Upper lobe of left lung (tissue), 6 donors: ENCODE data around the gene SYTL2. TPM values are rescaled to one million over a fixed set of nuclear protein-coding genes. Genes with fewer than 3 reads are reported as not detected.

Experiments used
- ATAC-seq, 2 donors: fragments of 200-7000 bp; cut with Tn5 transposase; one replicate each; pipeline ENCODE4 v1.9.1; 2022; ENCODE audit warnings: mild to moderate bottlenecking in 2 of 2, moderate library complexity in 2 of 2; ENCODE audit not compliant: low FRiP score in 2 of 2
- DNase-seq, 2 donors: peaks; one replicate each; pipeline ENCODE4 v3.0.0-alpha.2; 2019 to 2020
- H3K27ac ChIP-seq, 4 donors: fragments of 200-600 bp; sonication (generic); one replicate each; pipeline ENCODE4 v1.5.1; 2016 to 2019
- H3K27me3 ChIP-seq, 4 donors: fragments of 200-600 bp; sonication (generic); one replicate each; pipeline ENCODE4 v1.5.1; 2017 to 2019
- H3K36me3 ChIP-seq, 4 donors: fragments of 200-600 bp; sonication (generic); one replicate each; pipeline ENCODE4 v1.5.1; 2016 to 2019
- H3K4me1 ChIP-seq, 4 donors: fragments of 200-600 bp; sonication (generic); one replicate each; pipeline ENCODE4 v1.5.1; 2018 to 2019
- H3K4me3 ChIP-seq, 4 donors: fragments of 200-600 bp; sonication (generic); one replicate each; pipeline ENCODE4 v1.5.1; 2017 to 2019; ENCODE audit warnings: mild to moderate bottlenecking in 2 of 4, moderate library complexity in 1 of 4
- H3K9me3 ChIP-seq, 4 donors: fragments of 200-600 bp; sonication (generic); one replicate each; pipeline ENCODE4 v1.5.1; 2018 to 2019
- EP300 ChIP-seq, 4 donors: sonication (generic); formaldehyde crosslinking; IDR thresholded peaks; one replicate each; pipeline ENCODE4 v1.5.1; 2017; ENCODE audit warnings: antibody characterized with exemption in 4 of 4, control low read depth in 2 of 4
- POLR2A ChIP-seq, 4 donors: fragments of 450-650 bp; IDR thresholded peaks; one replicate each; pipeline ENCODE4 v1.5.1; 2016 to 2017; ENCODE audit warnings: antibody characterized with exemption in 4 of 4, mild to moderate bottlenecking in 2 of 4
- POLR2AphosphoS5 ChIP-seq, 2 donors: sonication (generic); formaldehyde crosslinking; IDR thresholded peaks; one replicate each; pipeline ENCODE4 v1.5.1; 2017; ENCODE audit warnings: antibody characterized with exemption in 2 of 2
- WGBS, 2 donors: methylation state at CpG; one replicate each; pipeline ENCODE4 v1.1.5; 2017 to 2018; 5-methylcytosine and 5-hydroxymethylcytosine counted together
- total RNA-seq, 6 donors: library from RNA; depleted of rRNA in 4 of 6; stranded (reverse); fragments of >200 nt in 4 of 6; gene quantifications; one replicate each; pipeline versions ENCODE4 v1.1.0 to v1.2.1, GENCODE V29; 2016 to 2021
- TF ChIP-seq, protein P1 (sequence below), 6 experiments: fragments of 450-650 bp in 4 of 6; fragments of 200-600 bp in 2 of 6; sonication (generic) in 2 of 6; IDR thresholded peaks; one replicate each; pipeline ENCODE4 v1.5.1; 2016 to 2019; ENCODE audit warnings: antibody characterized with exemption in 6 of 6
- donor health status: DM: no; HTN: no; CAD: no; lungs with moderate emphysema.
- donor health status: DM: no; HTN: yes; CAD: no; lungs with severe emphysema.

SYTL2 gene
- total RNA-seq, 6 donors from 2014 or later: 11.9 to 52.7 (median 20.1) TPM

DNA sequence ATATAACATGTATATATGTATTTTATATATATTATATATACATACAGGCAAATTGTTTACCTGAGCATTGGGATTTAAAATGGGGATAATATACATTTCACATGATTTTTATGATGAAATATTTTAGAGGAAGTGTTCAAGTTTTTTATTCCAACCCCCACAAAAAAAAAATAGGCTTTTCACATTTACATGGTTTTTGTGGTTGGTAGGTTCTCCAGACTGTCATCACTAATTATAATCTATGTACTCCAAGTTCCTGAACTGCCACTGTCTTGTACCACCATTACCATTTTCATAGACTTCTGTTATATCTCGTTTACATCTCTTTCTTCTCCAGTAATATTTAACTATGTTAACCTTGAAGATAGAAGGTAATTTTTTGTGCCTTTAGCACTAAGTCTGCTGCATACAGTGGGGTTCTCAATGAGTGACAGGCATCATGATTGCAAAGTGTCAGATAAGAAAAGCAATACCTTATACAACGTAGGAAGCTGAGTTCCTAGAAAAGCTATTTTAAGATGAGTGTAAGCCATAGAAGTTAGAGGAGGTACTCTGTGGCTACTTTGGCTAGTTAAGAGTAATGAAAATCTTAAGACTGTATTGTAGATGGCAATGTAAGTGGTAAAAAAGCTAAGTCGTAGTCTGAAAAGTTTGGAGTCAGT, 158.0 kb downstream of the SYTL2 start:
- H3K27me3 ChIP-seq: no peaks in the 10 kb centered on the region
- H3K9me3 ChIP-seq: no peaks in the 10 kb centered on the region
- H3K4me1 ChIP-seq: peaks cover 8 to 16% (median 12%) of the 10 kb centered on the region in 4 donors
- 59 to 63% methylated on average over 3 of the region's 3 CpGs for WGBS, 2 donors
- ATAC-seq: no peak
- H3K27ac ChIP-seq: no peak overlapping the region
- no peak overlapping the region for H3K4me3 ChIP-seq
- DNase-seq: no peak
- TF ChIP-seq, protein P1, sequence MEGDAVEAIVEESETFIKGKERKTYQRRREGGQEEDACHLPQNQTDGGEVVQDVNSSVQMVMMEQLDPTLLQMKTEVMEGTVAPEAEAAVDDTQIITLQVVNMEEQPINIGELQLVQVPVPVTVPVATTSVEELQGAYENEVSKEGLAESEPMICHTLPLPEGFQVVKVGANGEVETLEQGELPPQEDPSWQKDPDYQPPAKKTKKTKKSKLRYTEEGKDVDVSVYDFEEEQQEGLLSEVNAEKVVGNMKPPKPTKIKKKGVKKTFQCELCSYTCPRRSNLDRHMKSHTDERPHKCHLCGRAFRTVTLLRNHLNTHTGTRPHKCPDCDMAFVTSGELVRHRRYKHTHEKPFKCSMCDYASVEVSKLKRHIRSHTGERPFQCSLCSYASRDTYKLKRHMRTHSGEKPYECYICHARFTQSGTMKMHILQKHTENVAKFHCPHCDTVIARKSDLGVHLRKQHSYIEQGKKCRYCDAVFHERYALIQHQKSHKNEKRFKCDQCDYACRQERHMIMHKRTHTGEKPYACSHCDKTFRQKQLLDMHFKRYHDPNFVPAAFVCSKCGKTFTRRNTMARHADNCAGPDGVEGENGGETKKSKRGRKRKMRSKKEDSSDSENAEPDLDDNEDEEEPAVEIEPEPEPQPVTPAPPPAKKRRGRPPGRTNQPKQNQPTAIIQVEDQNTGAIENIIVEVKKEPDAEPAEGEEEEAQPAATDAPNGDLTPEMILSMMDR (IDR thresholded peaks at IDR 0.05): no peak
- TF ChIP-seq POLR2A (IDR thresholded peaks at IDR 0.05): no peak
- no peak for TF ChIP-seq POLR2AphosphoS5 (IDR thresholded peaks at IDR 0.05)
- TF ChIP-seq EP300 (IDR thresholded peaks at IDR 0.05): no peak
- H3K36me3 ChIP-seq: peaks cover 0 to 44% (median 6%) of the 10 kb centered on the region in 4 donors

DNA sequence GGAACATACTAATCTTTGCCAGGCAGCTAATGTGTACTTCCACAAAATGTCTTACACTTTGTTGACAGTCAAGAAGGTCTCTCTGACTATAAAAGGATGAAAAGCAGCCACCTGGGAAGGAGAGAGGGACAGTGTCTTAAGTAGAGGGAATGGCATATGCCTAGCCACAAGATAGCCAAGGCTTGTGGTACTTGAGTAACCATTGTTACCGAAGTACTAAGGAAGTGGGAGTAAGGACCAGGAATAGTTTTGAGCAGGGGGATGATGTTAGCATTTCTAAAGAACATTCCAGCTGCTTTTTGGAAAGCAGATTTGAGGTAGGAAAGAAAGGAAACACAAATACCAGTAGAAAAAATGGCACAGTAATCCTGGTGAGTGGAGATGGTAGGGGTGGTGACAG, 159.8 kb downstream of the SYTL2 start:
- DNase-seq (no peak), ATAC-seq (no peak)
- H3K36me3 ChIP-seq: peaks cover 0 to 28% (median under 1%) of the 10 kb centered on the region in 4 donors
- no peak overlapping the region for H3K27ac ChIP-seq
- H3K9me3 ChIP-seq: no peaks in the 10 kb centered on the region
- H3K4me1 ChIP-seq: peaks cover 9 to 24% (median 16%) of the 10 kb centered on the region in 4 donors
- H3K4me3 ChIP-seq: no peak overlapping the region
- 80 to 100% methylated on average over 1 of the region's 1 CpG for WGBS, 2 donors
- TF ChIP-seq EP300 (IDR thresholded peaks at IDR 0.05) (no peak), POLR2AphosphoS5 (IDR thresholded peaks at IDR 0.05) (no peak), POLR2A (IDR thresholded peaks at IDR 0.05) (no peak)
- TF ChIP-seq, protein P1 (IDR thresholded peaks at IDR 0.05): no peak
- H3K27me3 ChIP-seq: no peaks in the 10 kb centered on the region

- Histone ChIP-seq H3K36me3 (peaks cover 0 to under 1% (median 0%) of the 10 kb centered on the region in 4 donors), H3K27ac (peak within 1 kb of the TSS; percentile 78 to 81 (median 80)), H3K4me3 (peak within 1 kb of the TSS; percentile 48 to 67 (median 55)), H3K4me1 (peaks cover 9 to 24% (median 16%) of the 10 kb centered on the region in 4 donors), H3K9me3 (no peaks in the 10 kb centered on the region), H3K27me3 (no peaks in the 10 kb centered on the region)
- 0 to 1% methylated on average over 29 to 33 of the region's 33 CpGs for WGBS, 2 donors
- peak; percentile 93 to 98 for DNase-seq
- peak; percentile 98 to 100 for ATAC-seq
- TF ChIP-seq POLR2AphosphoS5 (IDR thresholded peaks at IDR 0.05) (peak; percentile 69 to 85), EP300 (IDR thresholded peaks at IDR 0.05) (peak in 1 of 4 donors; percentile 22), POLR2A (IDR thresholded peaks at IDR 0.05) (peak in 2 of 4 donors; percentile 52 to 80)
- TF ChIP-seq, protein P1 (IDR thresholded peaks at IDR 0.05): peak in 1 of 6 experiments; percentile 7
These were observed 163.2 kb downstream of the SYTL2 start, which contains the start of gene TMEM126A for GRCh38 chr11:85647604-85648299. Gene TMEM126A, plus strand, starts transcription at chr11:85647967. Its CDS starts 2,289 bp downstream, at chr11:85650256.

DNA sequence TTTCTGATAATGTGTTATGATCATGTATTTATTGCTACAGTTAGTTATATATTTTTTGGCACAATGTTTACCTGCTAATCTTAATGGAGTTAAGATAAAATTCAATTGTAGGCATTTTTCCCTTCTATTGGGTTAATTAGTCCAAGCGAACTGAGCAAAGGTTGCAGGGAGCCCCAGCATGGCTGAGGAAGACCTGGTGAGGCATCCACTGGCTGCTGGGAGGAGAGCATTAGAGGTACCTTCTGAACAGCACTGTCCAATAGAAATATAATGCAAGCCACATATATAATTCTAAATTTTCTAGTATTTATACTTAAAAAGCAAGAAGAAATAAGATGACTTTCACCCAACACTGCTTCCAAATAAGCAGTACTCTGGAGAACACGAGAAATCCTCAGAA, 163.9 kb downstream of the SYTL2 start:
- H3K27me3 ChIP-seq: no peaks in the 10 kb centered on the region
- no peaks in the 10 kb centered on the region for H3K36me3 ChIP-seq
- TF ChIP-seq POLR2A (IDR thresholded peaks at IDR 0.05) (no peak), POLR2AphosphoS5 (IDR thresholded peaks at IDR 0.05) (no peak), EP300 (IDR thresholded peaks at IDR 0.05) (no peak)
- TF ChIP-seq, protein P1 (IDR thresholded peaks at IDR 0.05): no peak
- WGBS, 2 donors: 32 to 41% methylated on average over 2 of the region's 2 CpGs
- H3K27ac ChIP-seq: peak overlapping the region; percentile 78 to 81 (median 80)
- ATAC-seq (no peak), DNase-seq (no peak)
- H3K4me1 ChIP-seq: peaks cover 9 to 24% (median 16%) of the 10 kb centered on the region in 4 donors
- H3K4me3 ChIP-seq: peak overlapping the region in 3 of 4 donors; percentile 49 to 67 (median 61)
- H3K9me3 ChIP-seq: no peaks in the 10 kb centered on the region

Other genes starting within 250 kb of the SYTL2 start
- 10 to 100 TPM in 2 of 6 donors, 1 to 10 TPM in 4; 3.4 to 37.7 (median 9.1) TPM for gene DLG2, start 183.8 kb downstream of the SYTL2 start, total RNA-seq
- 10 to 100 TPM; 19.3 to 72.6 (median 44.8) TPM for gene TMEM126B, start 182.5 kb downstream of the SYTL2 start, total RNA-seq
- 10 to 100 TPM in 5 of 6 donors, 1 to 10 TPM in 1; 7.4 to 27.0 (median 17.4) TPM for gene TMEM126A, start 163.2 kb downstream of the SYTL2 start, total RNA-seq
- gene CREBZF, start 146.0 kb downstream of the SYTL2 start, total RNA-seq: 100 to 1,000 TPM in 2 of 6 donors, 10 to 100 TPM in 4; 30.8 to 267 (median 66.6) TPM
- gene CCDC89, start 124.9 kb downstream of the SYTL2 start, total RNA-seq: 10 to 100 TPM in 1 of 6 donors, 1 to 10 TPM in 4, under 1 TPM in 1; 0.46 to 14.7 (median 2.8) TPM
- not detected for gene CCDC83, start 44.2 kb upstream of the SYTL2 start, total RNA-seq